ENCODE data around the gene DOCK2.

DNA sequence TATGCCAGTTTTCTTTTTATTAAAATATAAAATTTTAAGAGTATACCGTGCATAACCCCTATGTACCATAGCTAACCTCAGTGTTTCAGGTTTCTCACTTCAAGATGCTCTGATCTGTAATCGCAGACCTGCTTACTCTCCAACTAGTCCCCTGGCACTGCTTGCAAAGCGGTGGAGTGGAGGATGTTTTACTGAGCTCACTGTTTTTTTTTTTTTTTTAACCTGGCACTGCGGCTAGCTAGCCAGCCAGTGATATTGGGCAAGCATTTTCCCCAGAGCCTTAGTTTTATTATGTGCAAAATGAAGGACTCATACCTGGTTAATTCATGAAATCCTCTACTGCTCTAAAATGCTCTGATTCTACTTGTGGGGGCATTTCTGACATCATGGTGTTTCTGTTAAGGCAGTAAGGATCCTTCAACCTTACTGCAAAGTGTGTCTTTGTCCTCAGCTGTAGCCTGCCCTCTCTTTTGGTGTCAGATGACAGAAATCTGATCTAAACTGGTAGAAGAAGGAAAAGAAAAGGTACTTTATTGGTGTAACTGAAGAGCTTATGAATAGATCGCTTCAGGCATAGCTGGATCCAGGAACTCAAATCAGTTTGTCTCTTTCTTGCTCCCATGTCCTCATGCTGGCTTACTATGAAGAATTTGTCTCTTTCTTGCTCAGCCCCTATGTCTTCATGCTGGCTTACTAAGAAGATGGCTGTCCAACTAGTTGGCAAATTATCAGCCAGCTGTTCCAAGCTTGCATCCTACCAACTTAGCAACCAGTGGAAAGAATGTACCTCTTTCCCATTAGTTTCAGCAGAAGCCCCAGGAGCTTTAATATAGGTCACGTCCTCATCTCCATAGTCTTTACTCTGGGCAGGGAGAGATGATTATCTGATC, 59.8 kb downstream of the DOCK2 start:
- TF ChIP-seq, protein P1, sequence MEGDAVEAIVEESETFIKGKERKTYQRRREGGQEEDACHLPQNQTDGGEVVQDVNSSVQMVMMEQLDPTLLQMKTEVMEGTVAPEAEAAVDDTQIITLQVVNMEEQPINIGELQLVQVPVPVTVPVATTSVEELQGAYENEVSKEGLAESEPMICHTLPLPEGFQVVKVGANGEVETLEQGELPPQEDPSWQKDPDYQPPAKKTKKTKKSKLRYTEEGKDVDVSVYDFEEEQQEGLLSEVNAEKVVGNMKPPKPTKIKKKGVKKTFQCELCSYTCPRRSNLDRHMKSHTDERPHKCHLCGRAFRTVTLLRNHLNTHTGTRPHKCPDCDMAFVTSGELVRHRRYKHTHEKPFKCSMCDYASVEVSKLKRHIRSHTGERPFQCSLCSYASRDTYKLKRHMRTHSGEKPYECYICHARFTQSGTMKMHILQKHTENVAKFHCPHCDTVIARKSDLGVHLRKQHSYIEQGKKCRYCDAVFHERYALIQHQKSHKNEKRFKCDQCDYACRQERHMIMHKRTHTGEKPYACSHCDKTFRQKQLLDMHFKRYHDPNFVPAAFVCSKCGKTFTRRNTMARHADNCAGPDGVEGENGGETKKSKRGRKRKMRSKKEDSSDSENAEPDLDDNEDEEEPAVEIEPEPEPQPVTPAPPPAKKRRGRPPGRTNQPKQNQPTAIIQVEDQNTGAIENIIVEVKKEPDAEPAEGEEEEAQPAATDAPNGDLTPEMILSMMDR (IDR thresholded peaks at IDR 0.05) = no peak
- TF ChIP-seq POLR2A (IDR thresholded peaks at IDR 0.05) (no peak), POLR2AphosphoS5 (IDR thresholded peaks at IDR 0.05) (no peak)
